ENCODE data around the gene MOK. TPM values are rescaled to one million over a fixed set of nuclear protein-coding genes. Genes with fewer than 3 reads are reported as not detected.

The MOK gene
- total RNA-seq, 1 experiment from 2014 or later = 2.8 TPM

- no peak overlapping the region for H2AK5ac ChIP-seq (ENCODE audit: insufficient read length, low read length)
- no CpG with 5 or more reads among the region's 17 CpGs for WGBS (ENCODE audit: extremely low coverage, insufficient read length, low lambda C conversion rate)
- H2BK120ac ChIP-seq (ENCODE audit: low read depth, low read length, poor library complexity, severe bottlenecking) = no peak overlapping the region
- no peak overlapping the region for H2BK20ac ChIP-seq (ENCODE audit: low read depth, low read length, poor library complexity, severe bottlenecking)
- no peak overlapping the region for H3K27ac ChIP-seq (ENCODE audit: insufficient read length, low read depth, low read length)
- peak overlapping the region; percentile 83 to 94 for H3K4me3 Mint-ChIP-seq
- no peak overlapping the region for H2AFZ ChIP-seq (ENCODE audit: low read length)
- H3K79me2 ChIP-seq (ENCODE audit: insufficient read depth, low read length) = no peaks in the 10 kb centered on the region
- H2BK12ac ChIP-seq (ENCODE audit: insufficient read length, low read depth, low read length) = no peak overlapping the region
- no peaks in the 10 kb centered on the region; the same call in 1 of the 2 replicates for H3K27me3 ChIP-seq (ENCODE audit: insufficient read depth, low read length)
- H3K4me2 ChIP-seq (ENCODE audit: insufficient read depth, insufficient read length, low read length) = peak overlapping the region; percentile 76
- H2BK5ac ChIP-seq (ENCODE audit: insufficient read length, low read length) = no peak overlapping the region
- no peak overlapping the region for H3K18ac ChIP-seq (ENCODE audit: insufficient read length, low read depth, low read length)
- no peaks in the 10 kb centered on the region for H3K9me3 ChIP-seq (ENCODE audit: control insufficient read depth, low read depth, low read length)
- H3K4me1 Mint-ChIP-seq = peaks cover 35 to 36% of the 10 kb centered on the region in 2 experiments
- no peak overlapping the region for H3K14ac ChIP-seq (ENCODE audit: insufficient read depth, low read length)
- no peak overlapping the region for H2BK15ac ChIP-seq (ENCODE audit: low read depth, low read length)
- TF ChIP-seq CTCF (conservative IDR thresholded peaks at IDR 0.05) = no peak
- no peak overlapping the region for H3T11ph ChIP-seq (ENCODE audit: low read length)
- peaks cover 0 to 2% (median 0%) of the 10 kb centered on the region in 3 experiments; a peak in 2 of 7 replicates for H3K36me3 Mint-ChIP-seq (ENCODE audit: insufficient read depth in 1 of 3, low read depth in 3 of 3)
- H3K4me1 ChIP-seq (ENCODE audit: insufficient read depth, low read length) = no peaks in the 10 kb centered on the region; the same call in 1 of the 2 replicates
- H3K27ac Mint-ChIP-seq = no peak overlapping the region
- peaks cover 16% of the 10 kb centered on the region for H3K23me2 ChIP-seq (ENCODE audit: insufficient read length, low read depth, low read length, poor library complexity, severe bottlenecking)
- peaks cover 10% of the 10 kb centered on the region for H3K27me3 Mint-ChIP-seq (ENCODE audit: low read depth)
- H3K9ac ChIP-seq (ENCODE audit: extremely low read depth, insufficient read length, low read length) = peak overlapping the region; percentile 32
- H4K20me1 ChIP-seq (ENCODE audit: control insufficient read depth, insufficient read depth, insufficient read length) = no peaks in the 10 kb centered on the region
- no peak overlapping the region for H3K4ac ChIP-seq (ENCODE audit: low read depth, low read length)
- no peak for DNase-seq
- H3K23ac ChIP-seq (ENCODE audit: insufficient read length, low read depth, low read length) = no peak overlapping the region
- H4K8ac ChIP-seq (replicated peaks; ENCODE audit: insufficient read length, low read depth, low read length) = no peak overlapping the region
- no peak overlapping the region for H4K91ac ChIP-seq (ENCODE audit: insufficient read length, low read depth, low read length)
- H3K9me3 Mint-ChIP-seq = no peaks in the 10 kb centered on the region; a peak in 1 of 5 replicates
- H3K56ac ChIP-seq (ENCODE audit: insufficient read length, low read depth, low read length) = no peak overlapping the region
- no peak overlapping the region for H4K5ac ChIP-seq (ENCODE audit: insufficient read length, low read depth, low read length)
- no peaks in the 10 kb centered on the region for H3K79me1 ChIP-seq (ENCODE audit: insufficient read depth, low read depth, low read length, poor library complexity, severe bottlenecking)
Measured at GRCh38 chr14:102320671-102321455, 15.9 kb upstream of the MOK start.

Measured in H9 (cell line).